Panc1 (cell line): ENCODE data around the gene CCR9. TPM values are rescaled to one million over a fixed set of nuclear protein-coding genes. Genes with fewer than 3 reads are reported as not detected.

Source experiments
- ATAC-seq: fragments of 200-7000 bp; cut with Tn5 transposase; 2 replicates; pipeline ENCODE4 v1.9.1; 2020; ENCODE audit warnings: mild to moderate bottlenecking, moderate library complexity
- BruUV-seq: library from RNA; stranded (reverse); fragments of 400-500 nt; replicated peaks from 2 replicates; lab custom pipeline; 2021; lab: Mats Ljungman, UMichigan
- CTCF ChIA-PET: fragments of 300-600 bp; sonication (Branson Sonifier 250); formaldehyde crosslinking; loops from one replicate; lab custom pipeline; 2022; ENCODE audit warnings: antibody characterized with exemption; lab: Charles Lee
- POLR2A ChIA-PET: fragments of 300-600 bp; sonication (Branson Sonifier 250); formaldehyde crosslinking; loops from one replicate; lab custom pipeline; 2022; ENCODE audit warnings: antibody characterized with exemption; lab: Charles Lee
- DNase-seq: peaks from one replicate; pipeline ENCODE4 v3.0.0-alpha.2; 2010; ENCODE audit warnings: low read depth, low spot score
- H3K27ac ChIP-seq: 2 replicates; pipeline ENCODE4 v1.5.1; 2011; ENCODE audit warnings: mild to moderate bottlenecking, low read length, inconsistent platforms
- H3K27me3 ChIP-seq: fragments of 200-500 bp; sonication (Bioruptor generic); 2 replicates; pipeline ENCODE4 v1.6.0; 2014; ENCODE audit warnings: low read length, inconsistent platforms; ENCODE audit not compliant: control insufficient read depth, insufficient read depth
- H3K36me3 ChIP-seq: fragments of 200-500 bp; sonication (Bioruptor generic); 2 replicates; pipeline ENCODE4 v1.5.1; 2014; ENCODE audit warnings: inconsistent platforms, mild to moderate bottlenecking, low read length, moderate library complexity; ENCODE audit not compliant: control insufficient read depth, insufficient read depth
- H3K4me1 ChIP-seq: 2 replicates; pipeline ENCODE4 v1.5.1; 2011; ENCODE audit warnings: inconsistent platforms, mild to moderate bottlenecking, low read length, moderate library complexity; ENCODE audit not compliant: control insufficient read depth, insufficient read depth
- H3K4me3 ChIP-seq, 2 experiments: 2 replicates each; pipeline ENCODE4 v1.5.1; 2011 to 2012; ENCODE audit warnings: low read depth in 2 of 2, low read length in 2 of 2, mild to moderate bottlenecking in 2 of 2, inconsistent platforms in 1 of 2, moderate library complexity in 1 of 2
- H3K9me3 ChIP-seq: fragments of 200-500 bp; sonication (Bioruptor generic); 2 replicates; pipeline ENCODE4 v1.5.1; 2014; ENCODE audit warnings: low read depth, mild to moderate bottlenecking, inconsistent platforms, low read length, moderate library complexity; ENCODE audit not compliant: control insufficient read depth, insufficient read depth
- CTCF ChIP-seq: fragments of 450-650 bp; IDR thresholded peaks from 2 replicates; pipeline ENCODE4 v1.5.1; 2017; ENCODE audit warnings: mild to moderate bottlenecking
- POLR2AphosphoS5 ChIP-seq: IDR thresholded peaks from 2 replicates; pipeline ENCODE4 v1.6.1; 2012; ENCODE audit warnings: mild to moderate bottlenecking, low read depth, low read length, moderate library complexity
- SIN3A ChIP-seq: IDR thresholded peaks from 2 replicates; pipeline ENCODE4 v1.6.1; 2012; ENCODE audit warnings: low read depth, mild to moderate bottlenecking, low read length, moderate library complexity, borderline replicate concordance; ENCODE audit not compliant: insufficient read depth
- TCF7L2 ChIP-seq: IDR thresholded peaks from 2 replicates; pipeline ENCODE4 v1.6.1; 2011; ENCODE audit warnings: mild to moderate bottlenecking, low read depth, low read length, inconsistent platforms
- in situ Hi-C: cut with HindIII; loops from 2 replicates; pipeline ENCODE4 v1.10.0; 2016; ENCODE audit warnings: low sequenced_read_pairs, low pct_unique_long_range_greater_than_20kb
- intact Hi-C: fragments of 100-400 bp; cut with micrococcal nuclease; formaldehyde crosslinking; loops from one replicate; pipeline ENCODE4 v1.10.0; 2022; ENCODE audit not compliant: unreplicated experiment
- total RNA-seq: library from RNA; stranded (reverse); gene quantifications from one replicate; pipeline ENCODE4 v1.2.1, GENCODE V29; 2021; ENCODE audit not compliant: unreplicated experiment
- TF ChIP-seq, protein P1 (sequence below), 2 experiments: IDR thresholded peaks; 2 replicates each; pipeline ENCODE4 v1.6.1; 2011 to 2012; ENCODE audit warnings: low read depth in 2 of 2, control low read depth in 1 of 2, low read length in 1 of 2, mild to moderate bottlenecking in 1 of 2, moderate library complexity in 1 of 2; ENCODE audit not compliant: insufficient read depth in 1 of 2

CCR9 gene
- total RNA-seq, 1 experiment from 2014 or later: not detected

- POLR2A ChIA-PET: no interaction called here
- CTCF ChIA-PET: no interaction called here
- Histone ChIP-seq H3K27ac (no peak overlapping the region), H3K9me3 (no peaks in the 10 kb centered on the region), H3K27me3 (no peaks in the 10 kb centered on the region), H3K36me3 (no peaks in the 10 kb centered on the region), H3K4me3 (no peak overlapping the region), H3K4me1 (no peaks in the 10 kb centered on the region)
- intact Hi-C loops (no loop called here), in situ Hi-C loops (no loop called here)
- no peak for DNase-seq
- no peak for ATAC-seq
- no TSS peak for BruUV-seq
- TF ChIP-seq TCF7L2 (no peak), SIN3A (no peak), POLR2AphosphoS5 (no peak), CTCF (no peak)
- TF ChIP-seq, protein P1, sequence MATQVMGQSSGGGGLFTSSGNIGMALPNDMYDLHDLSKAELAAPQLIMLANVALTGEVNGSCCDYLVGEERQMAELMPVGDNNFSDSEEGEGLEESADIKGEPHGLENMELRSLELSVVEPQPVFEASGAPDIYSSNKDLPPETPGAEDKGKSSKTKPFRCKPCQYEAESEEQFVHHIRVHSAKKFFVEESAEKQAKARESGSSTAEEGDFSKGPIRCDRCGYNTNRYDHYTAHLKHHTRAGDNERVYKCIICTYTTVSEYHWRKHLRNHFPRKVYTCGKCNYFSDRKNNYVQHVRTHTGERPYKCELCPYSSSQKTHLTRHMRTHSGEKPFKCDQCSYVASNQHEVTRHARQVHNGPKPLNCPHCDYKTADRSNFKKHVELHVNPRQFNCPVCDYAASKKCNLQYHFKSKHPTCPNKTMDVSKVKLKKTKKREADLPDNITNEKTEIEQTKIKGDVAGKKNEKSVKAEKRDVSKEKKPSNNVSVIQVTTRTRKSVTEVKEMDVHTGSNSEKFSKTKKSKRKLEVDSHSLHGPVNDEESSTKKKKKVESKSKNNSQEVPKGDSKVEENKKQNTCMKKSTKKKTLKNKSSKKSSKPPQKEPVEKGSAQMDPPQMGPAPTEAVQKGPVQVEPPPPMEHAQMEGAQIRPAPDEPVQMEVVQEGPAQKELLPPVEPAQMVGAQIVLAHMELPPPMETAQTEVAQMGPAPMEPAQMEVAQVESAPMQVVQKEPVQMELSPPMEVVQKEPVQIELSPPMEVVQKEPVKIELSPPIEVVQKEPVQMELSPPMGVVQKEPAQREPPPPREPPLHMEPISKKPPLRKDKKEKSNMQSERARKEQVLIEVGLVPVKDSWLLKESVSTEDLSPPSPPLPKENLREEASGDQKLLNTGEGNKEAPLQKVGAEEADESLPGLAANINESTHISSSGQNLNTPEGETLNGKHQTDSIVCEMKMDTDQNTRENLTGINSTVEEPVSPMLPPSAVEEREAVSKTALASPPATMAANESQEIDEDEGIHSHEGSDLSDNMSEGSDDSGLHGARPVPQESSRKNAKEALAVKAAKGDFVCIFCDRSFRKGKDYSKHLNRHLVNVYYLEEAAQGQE (IDR thresholded peaks at IDR 0.05; ENCODE audit: insufficient read depth in 1 of 2, low read depth in 2 of 2, low read length in 1 of 2): no peak
Measured at GRCh38 chr3:45952456-45952855, 66.1 kb downstream of the CCR9 start.

Other genes with a start within 250 kb of the CCR9 start
- gene SACM1L, start 197.1 kb upstream of the CCR9 start, total RNA-seq: 31.6 TPM
- 0.28 TPM for gene SLC6A20, start 90.0 kb upstream of the CCR9 start, total RNA-seq
- gene LZTFL1, start 44.4 kb upstream of the CCR9 start, total RNA-seq: 12.3 TPM
- gene CXCR6, start 56.9 kb downstream of the CCR9 start, total RNA-seq: not detected
- 8.7 TPM for gene FYCO1, start 109.3 kb downstream of the CCR9 start, total RNA-seq
- not detected for gene XCR1, start 140.9 kb downstream of the CCR9 start, total RNA-seq